Esophagus muscularis mucosa (tissue), 4 donors: ENCODE results near the gene QPRT. TPM values are rescaled to one million over a fixed set of nuclear protein-coding genes. Genes with fewer than 3 reads are reported as not detected.
"Not testable (repeated sequence)": the region's sequence is repeated elsewhere in the genome, so short reads cannot be mapped to it uniquely, and the experiment has no call there.

Experiments used
- DNase-seq: peaks from one replicate; pipeline ENCODE4 v3.0.0-alpha.2; 2017; ENCODE audit errors: extremely low spot score
- H3K27ac ChIP-seq, 4 donors: fragments of 200-600 bp; sonication (generic); replicated peaks in 1 of 4; 1 replicate in 3 of 4; 2 replicates in 1 of 4; pipeline ENCODE4 v1.5.1; 2016 to 2019; ENCODE audit warnings: mild to moderate bottlenecking in 1 of 4
- H3K27me3 ChIP-seq, 4 donors: fragments of 200-600 bp; sonication (generic); one replicate each; pipeline versions ENCODE4 v1.5.1 to v1.6.0; 2016 to 2019
- H3K36me3 ChIP-seq, 4 donors: fragments of 200-600 bp; sonication (generic); one replicate each; pipeline ENCODE4 v1.5.1; 2016 to 2019
- H3K4me1 ChIP-seq, 4 donors: fragments of 200-600 bp; sonication (generic); one replicate each; pipeline ENCODE4 v1.5.1; 2016 to 2019
- H3K4me3 ChIP-seq, 4 donors: fragments of 200-600 bp; sonication (generic); 1 replicate in 2 of 4; 2 replicates in 2 of 4; pipeline ENCODE4 v1.5.1; 2016 to 2019; ENCODE audit warnings: mild to moderate bottlenecking in 4 of 4, moderate library complexity in 1 of 4
- H3K9me3 ChIP-seq, 4 donors: fragments of 200-600 bp; sonication (generic); 1 replicate in 3 of 4; 2 replicates in 1 of 4; pipeline ENCODE4 v1.5.1; 2016 to 2019
- EP300 ChIP-seq: sonication (generic); formaldehyde crosslinking; IDR thresholded peaks from one replicate; pipeline ENCODE4 v1.6.1; 2017; ENCODE audit warnings: antibody characterized with exemption
- POLR2A ChIP-seq: fragments of 450-650 bp; IDR thresholded peaks from one replicate; pipeline ENCODE4 v1.6.1; 2017; ENCODE audit warnings: antibody characterized with exemption, moderate library complexity, mild to moderate bottlenecking, low read depth
- POLR2AphosphoS5 ChIP-seq, 2 donors: sonication (generic); formaldehyde crosslinking; IDR thresholded peaks; one replicate each; pipeline ENCODE4 v1.6.1; 2017; ENCODE audit warnings: antibody characterized with exemption in 2 of 2
- WGBS: methylation state at CpG from one replicate; pipeline ENCODE4 v1.1.5; 2018; 5-methylcytosine and 5-hydroxymethylcytosine counted together
- intact Hi-C: fragments of 100-400 bp; cut with DNase I; formaldehyde crosslinking; loops from one replicate; pipeline ENCODE4 v1.15.1; 2023
- total RNA-seq, 4 donors: library from RNA; depleted of rRNA; stranded (reverse); fragments of >200 nt; gene quantifications; one replicate each; pipeline versions ENCODE4 v1.1.0 to v1.2.1, GENCODE V29; 2016
- TF ChIP-seq, protein P1 (sequence below), 3 experiments: fragments of 200-600 bp in 2 of 3; fragments of 450-650 bp in 1 of 3; sonication (generic) in 2 of 3; IDR thresholded peaks; one replicate each; pipeline ENCODE4 v1.5.1; 2017 to 2019; ENCODE audit warnings: antibody characterized with exemption in 3 of 3, mild to moderate bottlenecking in 2 of 3, moderate library complexity in 1 of 3

Gene QPRT
- total RNA-seq, 4 donors from 2014 or later: 1.7 to 5.1 (median 2.7) TPM

DNA sequence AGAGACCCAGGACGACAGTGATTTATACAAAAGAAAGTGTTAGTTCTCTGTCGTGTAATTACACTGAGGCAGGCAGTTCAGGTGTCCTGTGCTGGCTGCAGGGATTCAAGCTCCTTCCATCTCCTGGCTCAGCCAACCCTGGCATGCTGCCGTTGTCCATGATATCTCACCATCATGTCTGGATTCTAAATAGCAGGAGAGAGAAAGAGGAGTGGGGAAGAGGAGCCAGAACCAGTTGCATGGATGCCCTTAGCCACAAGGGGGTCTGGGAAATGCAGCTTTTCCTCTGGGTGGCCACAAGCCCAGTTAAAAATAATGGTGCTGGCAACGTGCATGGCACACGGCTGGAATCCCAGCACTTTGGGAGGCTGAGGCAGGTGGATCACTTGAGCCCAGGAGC is 57.1 kb downstream of the QPRT start:
- no peaks in the 10 kb centered on the region for H3K9me3 ChIP-seq
- 45% methylated on average over 5 of the region's 5 CpGs for WGBS

DNA sequence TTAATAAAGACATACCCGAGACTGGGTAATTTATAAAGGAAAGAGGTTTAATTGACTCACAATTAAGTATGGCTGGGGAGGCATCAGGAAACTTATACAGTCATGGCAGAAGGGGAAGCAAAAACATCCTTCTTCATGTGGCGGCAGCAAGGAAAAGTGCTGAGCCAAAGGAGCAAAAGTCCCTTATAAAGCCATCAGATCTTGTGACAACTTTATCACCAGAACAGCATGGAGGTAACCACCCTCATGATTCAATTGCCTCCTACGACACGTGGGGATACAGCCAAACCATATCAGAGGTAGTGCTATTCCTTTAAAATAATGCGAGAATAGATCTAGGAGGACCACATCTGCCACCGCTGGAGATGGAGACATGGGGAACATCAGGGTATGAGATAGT is 57.8 kb downstream of the QPRT start:
- Histone ChIP-seq H3K9me3 (no peaks in the 10 kb centered on the region), H3K27ac (no peak overlapping the region), H3K4me3 (no peak overlapping the region), H3K4me1 (no peaks in the 10 kb centered on the region), H3K36me3 (no peaks in the 10 kb centered on the region), H3K27me3 (peaks cover 0 to 27% (median 0%) of the 10 kb centered on the region in 4 donors)
- 80% methylated on average over 6 of the region's 6 CpGs for WGBS
- TF ChIP-seq POLR2AphosphoS5 (IDR thresholded peaks at IDR 0.05) (no peak), EP300 (no peak)
- TF ChIP-seq, protein P1, sequence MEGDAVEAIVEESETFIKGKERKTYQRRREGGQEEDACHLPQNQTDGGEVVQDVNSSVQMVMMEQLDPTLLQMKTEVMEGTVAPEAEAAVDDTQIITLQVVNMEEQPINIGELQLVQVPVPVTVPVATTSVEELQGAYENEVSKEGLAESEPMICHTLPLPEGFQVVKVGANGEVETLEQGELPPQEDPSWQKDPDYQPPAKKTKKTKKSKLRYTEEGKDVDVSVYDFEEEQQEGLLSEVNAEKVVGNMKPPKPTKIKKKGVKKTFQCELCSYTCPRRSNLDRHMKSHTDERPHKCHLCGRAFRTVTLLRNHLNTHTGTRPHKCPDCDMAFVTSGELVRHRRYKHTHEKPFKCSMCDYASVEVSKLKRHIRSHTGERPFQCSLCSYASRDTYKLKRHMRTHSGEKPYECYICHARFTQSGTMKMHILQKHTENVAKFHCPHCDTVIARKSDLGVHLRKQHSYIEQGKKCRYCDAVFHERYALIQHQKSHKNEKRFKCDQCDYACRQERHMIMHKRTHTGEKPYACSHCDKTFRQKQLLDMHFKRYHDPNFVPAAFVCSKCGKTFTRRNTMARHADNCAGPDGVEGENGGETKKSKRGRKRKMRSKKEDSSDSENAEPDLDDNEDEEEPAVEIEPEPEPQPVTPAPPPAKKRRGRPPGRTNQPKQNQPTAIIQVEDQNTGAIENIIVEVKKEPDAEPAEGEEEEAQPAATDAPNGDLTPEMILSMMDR (IDR thresholded peaks at IDR 0.05): no peak
- DNase-seq: no peak
- intact Hi-C loops: loop anchor here (10.0 kb wide), 1 partner anchor 48 kb away; no protein-coding TSS in a partner anchor

More for the DNA sequence above, 57.1 kb downstream of the QPRT start:
- H3K27ac ChIP-seq: no peak overlapping the region
- H3K4me3 ChIP-seq: no peak overlapping the region
- no peaks in the 10 kb centered on the region for H3K36me3 ChIP-seq
- H3K27me3 ChIP-seq: peaks cover 0 to 27% (median 0%) of the 10 kb centered on the region in 4 donors
- no peaks in the 10 kb centered on the region for H3K4me1 ChIP-seq
- DNase-seq: no peak
- intact Hi-C loops: loop anchor here (10.0 kb wide), 1 partner anchor 49 kb away; no protein-coding TSS in a partner anchor
- TF ChIP-seq POLR2A (no peak), EP300 (no peak), POLR2AphosphoS5 (IDR thresholded peaks at IDR 0.05) (no peak)
- TF ChIP-seq, protein P1 (IDR thresholded peaks at IDR 0.05): no peak

DNA sequence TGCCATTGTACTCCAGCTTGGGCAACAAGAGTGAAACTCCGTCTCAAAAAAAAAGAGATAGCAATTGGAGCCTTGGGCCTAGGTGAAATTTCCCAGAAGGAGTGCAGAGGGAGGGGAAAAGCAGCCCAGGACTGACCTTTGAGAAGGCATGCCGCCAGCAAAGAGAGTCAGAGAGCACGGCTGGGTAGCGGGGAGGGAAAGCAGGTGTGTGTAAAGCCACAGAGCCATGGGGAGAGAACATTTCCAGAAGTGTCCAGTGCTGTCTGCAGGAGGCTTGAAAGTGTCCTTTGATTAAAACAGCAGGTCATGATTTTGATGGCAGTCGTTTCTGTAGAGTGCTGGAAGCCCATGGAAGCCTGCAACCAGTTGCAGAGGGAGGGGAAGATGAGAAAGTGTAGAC is 58.7 kb downstream of the QPRT start:
- Histone ChIP-seq H3K4me1 (no peaks in the 10 kb centered on the region), H3K4me3 (no peak overlapping the region), H3K27ac (no peak overlapping the region), H3K27me3 (peaks cover 0 to 25% (median 0%) of the 10 kb centered on the region in 4 donors), H3K36me3 (no peaks in the 10 kb centered on the region), H3K9me3 (no peaks in the 10 kb centered on the region)
- no peak for TF ChIP-seq POLR2A
- no peak for TF ChIP-seq POLR2AphosphoS5 (IDR thresholded peaks at IDR 0.05)
- TF ChIP-seq, protein P1 (IDR thresholded peaks at IDR 0.05): no peak
- TF ChIP-seq EP300: no peak
- 64% methylated on average over 5 of the region's 5 CpGs for WGBS
- intact Hi-C loops: loop anchor here (10.0 kb wide), 1 partner anchor 47 kb away; no protein-coding TSS in a partner anchor
- no peak for DNase-seq

DNA sequence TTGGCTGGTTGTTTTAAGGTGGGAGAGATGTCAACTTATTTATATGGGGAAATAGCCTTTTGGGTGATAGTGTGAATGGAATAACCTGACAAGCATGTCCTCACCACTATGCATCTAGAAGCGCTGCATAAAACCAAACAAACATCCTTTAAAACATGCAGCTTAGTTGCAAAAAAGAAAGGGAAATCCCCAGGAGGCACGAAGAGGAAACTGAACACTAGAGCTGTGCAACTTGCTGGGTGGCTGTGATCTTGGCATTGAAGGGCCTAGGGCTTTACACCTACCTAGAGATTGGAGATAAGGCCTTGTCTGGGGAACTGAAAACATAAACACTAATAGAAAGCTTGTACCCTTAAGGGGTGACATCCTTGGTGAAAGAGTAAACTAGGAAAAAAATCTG is 59.5 kb downstream of the QPRT start:
- no peaks in the 10 kb centered on the region for H3K4me1 ChIP-seq
- WGBS: 73% methylated on average over 2 of the region's 2 CpGs

DNA sequence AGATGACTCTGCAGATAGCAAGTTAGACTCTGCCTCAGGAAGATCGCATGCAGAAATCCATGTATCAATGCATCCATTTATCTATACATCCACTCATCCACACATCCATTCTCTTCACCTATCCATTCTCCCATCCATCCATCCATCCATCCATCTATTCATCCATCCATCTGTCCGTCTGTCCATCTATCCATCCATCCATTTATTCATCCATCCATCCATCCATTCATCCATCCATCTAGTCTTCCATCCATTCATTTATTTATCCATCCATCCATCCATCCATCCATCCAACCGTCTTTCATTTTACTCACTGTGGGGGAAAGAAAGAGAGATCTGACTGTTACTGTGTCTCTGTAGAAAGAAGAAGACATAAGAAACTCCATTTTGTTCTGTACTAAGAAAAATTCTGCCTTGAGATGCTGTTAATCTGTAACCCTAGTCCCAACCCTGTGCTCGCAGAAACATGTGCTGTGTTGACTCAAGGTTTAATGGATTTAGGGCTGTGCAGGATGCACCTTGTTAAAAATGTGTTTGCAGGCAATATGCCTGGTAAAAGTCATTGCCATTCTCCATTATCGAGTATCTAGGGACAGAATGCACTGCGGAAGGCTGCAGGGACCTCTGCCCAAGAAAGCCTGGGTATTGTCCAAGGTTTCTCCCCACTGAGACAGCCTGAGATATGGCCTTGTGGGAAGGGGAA is 61.1 kb downstream of the QPRT start:
- not testable (repeated sequence) for H3K36me3 ChIP-seq, H3K27ac ChIP-seq, H3K9me3 ChIP-seq, H3K4me3 ChIP-seq, DNase-seq, H3K4me1 ChIP-seq, H3K27me3 ChIP-seq
- WGBS: 88% methylated on average over 6 of the region's 6 CpGs
- intact Hi-C loops: loop anchor here (10.0 kb wide), 1 partner anchor 45 kb away; no protein-coding TSS in a partner anchor

More for the DNA sequence above, 59.5 kb downstream of the QPRT start:
- Histone ChIP-seq H3K27ac (no peak overlapping the region), H3K9me3 (no peaks in the 10 kb centered on the region), H3K36me3 (no peaks in the 10 kb centered on the region), H3K4me3 (no peak overlapping the region), H3K27me3 (peaks cover 0 to 17% (median 0%) of the 10 kb centered on the region in 4 donors)
- intact Hi-C loops: loop anchor here (10.0 kb wide), 1 partner anchor 46 kb away; no protein-coding TSS in a partner anchor
- TF ChIP-seq, protein P1 (IDR thresholded peaks at IDR 0.05): no peak
- TF ChIP-seq POLR2A (no peak), POLR2AphosphoS5 (IDR thresholded peaks at IDR 0.05) (no peak), EP300 (no peak)
- no peak for DNase-seq

DNA sequence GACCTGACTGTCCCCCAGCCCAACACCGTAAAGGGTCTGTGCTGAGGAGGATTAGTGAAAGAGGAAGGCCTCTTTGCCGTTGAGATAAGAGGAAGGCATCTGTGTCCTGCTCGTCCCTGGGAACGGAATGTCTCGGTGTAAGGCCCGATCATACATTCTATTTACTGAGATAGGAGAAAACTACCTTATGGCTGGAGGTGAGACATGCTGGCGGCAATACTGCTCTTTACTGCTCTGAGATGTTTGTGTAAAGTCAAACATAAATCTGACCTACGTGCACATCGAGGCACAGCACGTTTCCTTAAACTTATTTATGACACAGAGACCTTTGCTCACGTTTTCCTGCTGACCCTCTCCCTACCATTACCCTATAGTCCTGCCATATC is 61.6 kb downstream of the QPRT start:
- WGBS: 80% methylated on average over 11 of the region's 11 CpGs
- H3K27ac ChIP-seq, H3K4me3 ChIP-seq, intact Hi-C loops, H3K36me3 ChIP-seq, H3K4me1 ChIP-seq, H3K9me3 ChIP-seq, DNase-seq, H3K27me3 ChIP-seq: not testable (repeated sequence)
